ENCODE data around the gene AADAC.
"Not testable (repeated sequence)": the region's sequence is repeated elsewhere in the genome, so short reads cannot be mapped to it uniquely, and the experiment has no call there.

AADAC gene

DNA sequence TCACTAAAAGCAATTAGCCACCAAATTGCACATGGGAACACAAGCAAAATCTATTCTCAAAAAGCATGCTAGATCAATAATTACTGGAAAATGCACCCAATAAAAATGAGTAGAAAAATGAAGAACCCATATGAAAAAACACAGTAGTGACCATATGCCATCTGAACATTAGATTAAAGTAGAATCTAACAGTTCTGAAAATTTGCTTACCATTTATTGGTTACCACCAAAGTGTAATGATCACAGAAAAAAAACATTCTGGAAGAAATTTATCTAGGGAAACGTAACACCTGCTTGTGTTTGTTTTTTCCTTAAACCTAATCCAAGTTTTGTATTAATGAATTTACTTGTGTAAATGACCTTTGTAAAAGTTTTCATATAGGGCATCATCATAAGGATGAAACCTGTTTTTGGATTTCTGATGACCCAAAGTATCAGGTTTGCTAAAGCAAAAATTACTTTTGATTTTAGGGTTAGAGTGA lies 37.6 kb upstream of the AADAC start:
- no peak overlapping the region for H3K4me3 ChIP-seq (ENCODE audit: low read length)
- H3K36me3 ChIP-seq (ENCODE audit: insufficient read depth, low read length): no peaks in the 10 kb centered on the region
- WGBS: 100% methylated on average over 1 of the region's 1 CpG
- H3K9ac ChIP-seq (ENCODE audit: low read depth, low read length): no peak overlapping the region
- H3K9me3 ChIP-seq (ENCODE audit: insufficient read depth, low read depth, low read length): no peaks in the 10 kb centered on the region
- no peak overlapping the region for H3K27ac ChIP-seq (ENCODE audit: low read depth, low read length)
- H3K27me3 ChIP-seq (ENCODE audit: insufficient read depth, low read length): no peaks in the 10 kb centered on the region
- H3K4me1 ChIP-seq (ENCODE audit: insufficient read depth, low read length): no peaks in the 10 kb centered on the region

DNA sequence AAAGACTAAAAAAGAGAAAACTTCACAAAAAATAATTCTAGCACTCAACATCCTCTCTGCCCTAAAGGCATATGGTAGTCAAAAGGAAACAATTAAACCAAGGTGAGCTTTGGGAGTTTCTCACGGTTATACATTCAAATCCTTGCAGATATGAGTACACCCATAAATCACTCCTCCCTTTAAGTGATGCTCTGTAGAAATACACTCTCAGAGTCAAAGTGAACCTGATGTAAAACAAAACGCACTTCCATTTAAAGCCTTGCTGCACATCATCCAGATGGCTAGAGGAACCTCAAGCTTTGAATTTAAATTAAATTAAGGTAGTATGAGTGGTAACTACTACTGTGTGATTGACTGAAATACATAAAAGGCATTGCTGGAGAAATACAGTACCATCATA lies 36.0 kb upstream of the AADAC start:
- Histone ChIP-seq H3K9me3 (ENCODE audit: insufficient read depth, low read depth, low read length) (no peaks in the 10 kb centered on the region), H3K27me3 (ENCODE audit: insufficient read depth, low read length) (no peaks in the 10 kb centered on the region), H3K9ac (ENCODE audit: low read depth, low read length) (no peak overlapping the region), H3K4me3 (ENCODE audit: low read length) (no peak overlapping the region), H3K36me3 (ENCODE audit: insufficient read depth, low read length) (no peaks in the 10 kb centered on the region), H3K27ac (ENCODE audit: low read depth, low read length) (no peak overlapping the region), H3K4me1 (ENCODE audit: insufficient read depth, low read length) (no peaks in the 10 kb centered on the region)
- WGBS: 96% methylated on average over 2 of the region's 2 CpGs

- Histone ChIP-seq H3K27me3 (ENCODE audit: insufficient read depth, low read length) (no peaks in the 10 kb centered on the region), H3K9ac (ENCODE audit: low read depth, low read length) (no peak overlapping the region), H3K27ac (ENCODE audit: low read depth, low read length) (no peak overlapping the region), H3K4me3 (ENCODE audit: low read length) (no peak overlapping the region), H3K36me3 (ENCODE audit: insufficient read depth, low read length) (no peaks in the 10 kb centered on the region), H3K9me3 (ENCODE audit: insufficient read depth, low read depth, low read length) (no peaks in the 10 kb centered on the region), H3K4me1 (ENCODE audit: insufficient read depth, low read length) (no peaks in the 10 kb centered on the region; the same call in 1 of the 2 replicates)
These were observed 26.3 kb upstream of the AADAC start for GRCh38 chr3:151787626-151788025.

DNA sequence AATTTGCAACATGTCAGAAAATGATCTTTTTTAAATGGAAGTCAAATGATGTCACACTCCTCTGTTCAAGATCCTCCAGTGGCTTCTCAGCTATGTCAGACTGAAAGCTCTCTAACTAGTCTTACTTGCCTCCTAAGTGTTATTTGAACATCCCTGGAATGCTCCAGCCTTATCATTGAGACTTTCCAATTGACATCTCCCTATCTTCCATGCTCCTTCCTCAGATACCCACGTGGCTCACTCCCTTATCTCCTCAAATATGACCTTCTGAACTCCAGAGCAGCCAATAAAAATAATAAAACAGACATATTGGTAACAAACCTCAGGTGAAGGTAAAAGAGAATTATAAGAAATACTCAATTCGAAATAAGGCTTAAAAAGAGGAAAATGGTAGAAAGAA lies 25.5 kb upstream of the AADAC start:
- no peaks in the 10 kb centered on the region for H3K27me3 ChIP-seq (ENCODE audit: insufficient read depth, low read length)
- H3K4me1 ChIP-seq (ENCODE audit: insufficient read depth, low read length): no peaks in the 10 kb centered on the region; the same call in 1 of the 2 replicates
- H3K27ac ChIP-seq (ENCODE audit: low read depth, low read length): no peak overlapping the region
- no peak overlapping the region for H3K9ac ChIP-seq (ENCODE audit: low read depth, low read length)
- no peaks in the 10 kb centered on the region for H3K9me3 ChIP-seq (ENCODE audit: insufficient read depth, low read depth, low read length)
- 89% methylated on average over 2 of the region's 2 CpGs for WGBS
- no peak overlapping the region for H3K4me3 ChIP-seq (ENCODE audit: low read length)
- H3K36me3 ChIP-seq (ENCODE audit: insufficient read depth, low read length): no peaks in the 10 kb centered on the region

- Histone ChIP-seq H3K36me3 (ENCODE audit: insufficient read depth, low read length) (no peaks in the 10 kb centered on the region), H3K27ac (ENCODE audit: low read depth, low read length) (no peak overlapping the region), H3K4me3 (ENCODE audit: low read length) (no peak overlapping the region), H3K27me3 (ENCODE audit: insufficient read depth, low read length) (no peaks in the 10 kb centered on the region), H3K9ac (ENCODE audit: low read depth, low read length) (no peak overlapping the region), H3K4me1 (ENCODE audit: insufficient read depth, low read length) (no peaks in the 10 kb centered on the region; the same call in 1 of the 2 replicates), H3K9me3 (ENCODE audit: insufficient read depth, low read depth, low read length) (no peaks in the 10 kb centered on the region)
- WGBS: 89% methylated on average over 1 of the region's 1 CpG
These were observed 24.0 kb upstream of the AADAC start for GRCh38 chr3:151789853-151790463.

- H3K27me3 ChIP-seq (ENCODE audit: insufficient read depth, low read length); H3K36me3 ChIP-seq (ENCODE audit: insufficient read depth, low read length); H3K4me3 ChIP-seq (ENCODE audit: low read length); H3K27ac ChIP-seq (ENCODE audit: low read depth, low read length); H3K4me1 ChIP-seq (ENCODE audit: insufficient read depth, low read length); H3K9me3 ChIP-seq (ENCODE audit: insufficient read depth, low read depth, low read length); H3K9ac ChIP-seq (ENCODE audit: low read depth, low read length): not testable (repeated sequence)
- 100% methylated on average over 2 of the region's 2 CpGs for WGBS
These were observed 23.2 kb upstream of the AADAC start for GRCh38 chr3:151790763-151791162.

DNA sequence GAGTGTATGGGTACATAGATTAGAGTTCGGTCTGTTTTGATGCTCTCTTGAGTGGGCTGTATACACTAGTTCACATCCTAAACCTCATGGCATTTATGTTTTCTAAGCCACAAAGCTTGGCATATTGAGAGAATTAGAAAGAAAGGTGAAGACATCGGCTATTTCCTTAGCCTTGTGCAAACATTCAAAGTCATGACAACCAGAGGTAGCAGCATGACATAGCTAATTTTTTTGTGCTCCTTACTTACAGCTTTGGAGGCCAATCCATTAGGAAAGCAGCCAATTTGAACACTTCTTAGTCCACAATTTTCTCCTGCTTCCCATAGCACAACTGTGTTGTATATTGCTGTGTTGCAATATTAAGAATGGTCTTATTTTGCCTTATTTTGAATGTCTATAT lies 21.5 kb upstream of the AADAC start:
- WGBS: 98% methylated on average over 2 of the region's 2 CpGs
- Histone ChIP-seq H3K9ac (ENCODE audit: low read depth, low read length) (no peak overlapping the region), H3K4me1 (ENCODE audit: insufficient read depth, low read length) (no peaks in the 10 kb centered on the region; the same call in 1 of the 2 replicates), H3K27me3 (ENCODE audit: insufficient read depth, low read length) (no peaks in the 10 kb centered on the region), H3K27ac (ENCODE audit: low read depth, low read length) (no peak overlapping the region), H3K9me3 (ENCODE audit: insufficient read depth, low read depth, low read length) (no peaks in the 10 kb centered on the region), H3K36me3 (ENCODE audit: insufficient read depth, low read length) (no peaks in the 10 kb centered on the region), H3K4me3 (ENCODE audit: low read length) (no peak overlapping the region)

DNA sequence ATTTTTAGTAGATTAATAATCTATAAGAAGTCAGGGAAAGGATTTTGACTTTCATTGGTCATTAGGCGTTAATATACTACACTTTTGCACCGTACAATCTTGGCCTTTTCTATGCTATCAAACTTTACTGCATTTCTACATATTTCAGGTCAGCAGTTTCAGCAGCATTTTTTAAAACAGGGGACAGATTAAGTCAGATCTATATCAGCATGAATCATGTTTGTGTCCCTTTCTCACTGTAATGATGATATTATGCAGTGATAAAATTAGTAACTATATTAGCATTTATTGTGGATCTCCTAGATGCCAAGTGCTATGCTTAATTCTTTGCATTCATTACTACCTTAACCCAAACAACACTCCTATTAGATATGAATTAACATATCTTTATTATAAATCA lies 20.3 kb upstream of the AADAC start:
- H3K4me3 ChIP-seq (ENCODE audit: low read length): no peak overlapping the region
- H3K27ac ChIP-seq (ENCODE audit: low read depth, low read length): no peak overlapping the region
- H3K9ac ChIP-seq (ENCODE audit: low read depth, low read length): no peak overlapping the region
- H3K4me1 ChIP-seq (ENCODE audit: insufficient read depth, low read length): no peaks in the 10 kb centered on the region
- H3K36me3 ChIP-seq (ENCODE audit: insufficient read depth, low read length): no peaks in the 10 kb centered on the region
- 48% methylated on average over 2 of the region's 2 CpGs for WGBS
- no peaks in the 10 kb centered on the region for H3K27me3 ChIP-seq (ENCODE audit: insufficient read depth, low read length)
- H3K9me3 ChIP-seq (ENCODE audit: insufficient read depth, low read depth, low read length): no peaks in the 10 kb centered on the region

DNA sequence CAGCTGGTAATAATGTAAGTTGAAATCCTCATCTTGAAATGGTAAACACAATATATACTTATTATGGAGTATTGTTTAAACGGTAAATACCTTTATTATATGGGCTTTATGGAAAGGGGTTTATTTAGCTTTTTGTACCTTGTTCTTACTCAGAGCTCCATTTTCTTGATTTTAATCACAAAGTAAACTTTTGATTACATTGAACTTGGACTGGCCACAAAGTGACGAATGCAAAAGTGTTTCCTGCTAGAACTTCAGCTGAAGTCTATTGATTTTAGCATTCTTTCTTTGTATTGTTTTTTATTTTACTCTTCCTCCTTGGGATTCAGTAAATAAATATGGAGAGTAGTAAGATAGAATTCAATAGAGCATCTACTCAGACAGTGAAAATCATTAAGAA lies 19.8 kb upstream of the AADAC start:
- Histone ChIP-seq H3K4me3 (ENCODE audit: low read length) (no peak overlapping the region), H3K36me3 (ENCODE audit: insufficient read depth, low read length) (no peaks in the 10 kb centered on the region), H3K27me3 (ENCODE audit: insufficient read depth, low read length) (no peaks in the 10 kb centered on the region), H3K4me1 (ENCODE audit: insufficient read depth, low read length) (no peaks in the 10 kb centered on the region), H3K9ac (ENCODE audit: low read depth, low read length) (no peak overlapping the region), H3K27ac (ENCODE audit: low read depth, low read length) (no peak overlapping the region), H3K9me3 (ENCODE audit: insufficient read depth, low read depth, low read length) (no peaks in the 10 kb centered on the region)
- WGBS: 83% methylated on average over 1 of the region's 2 CpGs

GRCh38 chr3:151795276-151795675 lies 18.6 kb upstream of the AADAC start:
- H3K9ac ChIP-seq (ENCODE audit: low read depth, low read length): no peak overlapping the region
- no peak overlapping the region for H3K4me3 ChIP-seq (ENCODE audit: low read length)
- H3K4me1 ChIP-seq (ENCODE audit: insufficient read depth, low read length): no peaks in the 10 kb centered on the region; the same call in 1 of the 2 replicates
- no peaks in the 10 kb centered on the region for H3K36me3 ChIP-seq (ENCODE audit: insufficient read depth, low read length)
- no peak overlapping the region for H3K27ac ChIP-seq (ENCODE audit: low read depth, low read length)
- H3K27me3 ChIP-seq (ENCODE audit: insufficient read depth, low read length): no peaks in the 10 kb centered on the region
- 97% methylated on average over 4 of the region's 4 CpGs for WGBS
- no peaks in the 10 kb centered on the region for H3K9me3 ChIP-seq (ENCODE audit: insufficient read depth, low read depth, low read length)

GRCh38 chr3:151796105-151796680 lies 17.7 kb upstream of the AADAC start:
- Histone ChIP-seq H3K36me3 (ENCODE audit: insufficient read depth, low read length) (no peaks in the 10 kb centered on the region), H3K9me3 (ENCODE audit: insufficient read depth, low read depth, low read length) (no peaks in the 10 kb centered on the region), H3K4me3 (ENCODE audit: low read length) (no peak overlapping the region), H3K27me3 (ENCODE audit: insufficient read depth, low read length) (no peaks in the 10 kb centered on the region), H3K27ac (ENCODE audit: low read depth, low read length) (no peak overlapping the region), H3K4me1 (ENCODE audit: insufficient read depth, low read length) (no peaks in the 10 kb centered on the region; the same call in 1 of the 2 replicates), H3K9ac (ENCODE audit: low read depth, low read length) (no peak overlapping the region)
- WGBS: no CpG with 5 or more reads among the region's 1 CpG

- no peaks in the 10 kb centered on the region for H3K27me3 ChIP-seq (ENCODE audit: insufficient read depth, low read length)
- 100% methylated on average over 2 of the region's 2 CpGs for WGBS
- no peak overlapping the region for H3K9ac ChIP-seq (ENCODE audit: low read depth, low read length)
- H3K4me3 ChIP-seq (ENCODE audit: low read length): no peak overlapping the region
- no peak overlapping the region for H3K27ac ChIP-seq (ENCODE audit: low read depth, low read length)
- H3K4me1 ChIP-seq (ENCODE audit: insufficient read depth, low read length): no peaks in the 10 kb centered on the region; the same call in 1 of the 2 replicates
- H3K9me3 ChIP-seq (ENCODE audit: insufficient read depth, low read depth, low read length): no peaks in the 10 kb centered on the region
- H3K36me3 ChIP-seq (ENCODE audit: insufficient read depth, low read length): no peaks in the 10 kb centered on the region
These were observed 15.4 kb upstream of the AADAC start for GRCh38 chr3:151798466-151798865.
